SK-N-SH (cell line): Measurements from ENCODE around the gene MAN1A2. TPM values are rescaled to one million over a fixed set of nuclear protein-coding genes. Genes with fewer than 3 reads are reported as not detected.
A peak's percentile ranks its signal among the peaks of the same experiment; 100 is the strongest.

Experiments used
- CTCF ChIA-PET: fragments of 300-600, 350-600 bp; formaldehyde crosslinking; extraction: SDS; loops from one replicate; lab custom pipeline; 2021; lab: Yijun Ruan, JAX
- POLR2A ChIA-PET: fragments of 350-600 bp; sonication (Branson Sonifier 250); formaldehyde crosslinking; extraction: SDS; loops from one replicate; lab custom pipeline; 2020; ENCODE audit warnings: antibody characterized with exemption, inconsistent platforms; lab: Yijun Ruan, JAX
- DNase-seq: peaks from one replicate; pipeline ENCODE4 v3.0.0; 2012
- H2AFZ ChIP-seq: fragments of 200-600 bp; sonication (generic); 2 replicates; pipeline ENCODE4 v1.8.1; 2016; ENCODE audit warnings: antibody characterized with exemption, mild to moderate bottlenecking, low read depth
- H3F3A ChIP-seq: fragments of 200-600 bp; sonication (generic); replicated peaks from 2 replicates; pipeline ENCODE3; 2016; ENCODE audit warnings: antibody characterized with exemption, mild to moderate bottlenecking; ENCODE audit not compliant: insufficient read depth
- H3K27ac ChIP-seq, 2 experiments: fragments of 200-500 bp in 1 of 2; fragments of 200-600 bp in 1 of 2; sonication (Bioruptor generic) in 1 of 2; sonication (generic), shearing (Covaris generic) in 1 of 2; 2 replicates each; pipeline versions ENCODE4 v1.5.1 to v1.6.1; 2014 to 2016; ENCODE audit warnings: low read depth in 2 of 2, inconsistent platforms in 1 of 2, low read length in 1 of 2, mild to moderate bottlenecking in 1 of 2, mixed read lengths in 1 of 2
- H3K27me3 ChIP-seq: fragments of 200-600 bp; sonication (generic), shearing (Covaris generic); 2 replicates; pipeline ENCODE4 v1.6.1; 2016; ENCODE audit warnings: mixed run types; ENCODE audit not compliant: insufficient read depth
- H3K36me3 ChIP-seq, 2 experiments: fragments of 200-500 bp in 1 of 2; fragments of 200-600 bp in 1 of 2; sonication (Bioruptor generic) in 1 of 2; sonication (generic) in 1 of 2; replicated peaks in 1 of 2; 2 replicates each; pipeline versions ENCODE3 to v1.5.1; 2014 to 2016; ENCODE audit warnings: low read length in 1 of 2, mild to moderate bottlenecking in 1 of 2; ENCODE audit not compliant: insufficient read depth in 2 of 2, control insufficient read depth in 1 of 2
- H3K4me1 ChIP-seq, 2 experiments: fragments of 200-500 bp in 1 of 2; fragments of 200-600 bp in 1 of 2; sonication (Bioruptor generic) in 1 of 2; sonication (generic), shearing (Covaris generic) in 1 of 2; 2 replicates each; pipeline versions ENCODE4 v1.5.1 to v1.6.1; 2014 to 2016; ENCODE audit warnings: low read depth in 1 of 2, low read length in 1 of 2, mixed run types in 1 of 2; ENCODE audit not compliant: insufficient read depth in 2 of 2, control insufficient read depth in 1 of 2
- H3K4me2 ChIP-seq: fragments of 200-600 bp; sonication (generic), shearing (Covaris generic); 2 replicates; pipeline ENCODE4 v1.6.1; 2017; ENCODE audit warnings: mixed run types
- H3K4me3 ChIP-seq, 2 experiments: fragments of 200-500 bp in 1 of 2; fragments of 200-600 bp in 1 of 2; sonication (Bioruptor generic) in 1 of 2; sonication (generic), shearing (Covaris generic) in 1 of 2; 2 replicates each; pipeline versions ENCODE4 v1.5.1 to v1.8.1; 2014 to 2016; ENCODE audit warnings: low read depth in 2 of 2, inconsistent platforms in 1 of 2, low read length in 1 of 2, mild to moderate bottlenecking in 1 of 2, mixed read lengths in 1 of 2, moderate library complexity in 1 of 2
- H3K79me2 ChIP-seq: fragments of 200-600 bp; sonication (generic); 2 replicates; pipeline ENCODE4 v1.8.1; 2017; ENCODE audit warnings: mild to moderate bottlenecking; ENCODE audit not compliant: insufficient read depth
- H3K9ac ChIP-seq: fragments of 200-600 bp; sonication (generic); 2 replicates; pipeline ENCODE4 v1.6.1; 2017; ENCODE audit warnings: mixed run types
- H3K9me2 ChIP-seq: fragments of 200-600 bp; sonication (generic); 2 replicates; pipeline ENCODE4 v1.6.1; 2017; ENCODE audit warnings: mixed run types
- H3K9me3 ChIP-seq: fragments of 200-600 bp; sonication (generic); 2 replicates; pipeline ENCODE4 v1.6.1; 2017; ENCODE audit warnings: mixed run types, mild to moderate bottlenecking, moderate library complexity
- H4K20me1 ChIP-seq: fragments of 200-600 bp; sonication (generic); 2 replicates; pipeline ENCODE4 v1.6.1; 2017; ENCODE audit warnings: mild to moderate bottlenecking, mixed run types; ENCODE audit not compliant: insufficient read depth
- CTCF ChIP-seq: fragments of 200-600 bp; sonication (generic); IDR thresholded peaks from 2 replicates; pipeline ENCODE4 v1.6.1; 2017; ENCODE audit warnings: antibody characterized with exemption, mild to moderate bottlenecking, moderate library complexity
- EP300 ChIP-seq, 2 experiments: IDR thresholded peaks; 2 replicates each; pipeline versions ENCODE4 v1.4.0 to v1.6.1; 2012; ENCODE audit warnings: borderline replicate concordance in 1 of 2, low read depth in 1 of 2, low read length in 1 of 2
- EZH2phosphoT487 ChIP-seq: fragments of 200-600 bp; sonication (generic); IDR thresholded peaks from 2 replicates; pipeline ENCODE4 v1.6.1; 2017; ENCODE audit warnings: low read depth, mixed run types, mild to moderate bottlenecking, antibody characterized with exemption, moderate library complexity, borderline replicate concordance
- GATA2 ChIP-seq: sonication (generic); formaldehyde crosslinking; IDR thresholded peaks from 2 replicates; pipeline ENCODE4 v1.5.0; 2020; ENCODE audit warnings: mild to moderate bottlenecking, missing genetic modification reagents
- NFIC ChIP-seq: IDR thresholded peaks from 2 replicates; pipeline ENCODE4 v1.4.0; 2012; ENCODE audit warnings: borderline replicate concordance
- POLR2AphosphoS5 ChIP-seq: IDR thresholded peaks from 2 replicates; pipeline ENCODE4 v1.6.1; 2012; ENCODE audit warnings: low read depth, low read length
- RXRA ChIP-seq: IDR thresholded peaks from 2 replicates; pipeline ENCODE4 v1.4.0; 2012; ENCODE audit warnings: low read depth, mild to moderate bottlenecking, borderline replicate concordance
- SIN3A ChIP-seq: IDR thresholded peaks from 2 replicates; pipeline ENCODE4 v1.6.1; 2012; ENCODE audit warnings: low read depth, mild to moderate bottlenecking, low read length, moderate library complexity, borderline replicate concordance
- TAF1 ChIP-seq: IDR thresholded peaks from 2 replicates; pipeline ENCODE4 v1.6.1; 2012; ENCODE audit warnings: low read depth, mild to moderate bottlenecking, low read length, moderate library complexity, borderline replicate concordance
- TCF12 ChIP-seq: IDR thresholded peaks from 2 replicates; pipeline ENCODE4 v1.4.0; 2012
- YY1 ChIP-seq: IDR thresholded peaks from 2 replicates; pipeline ENCODE4 v1.4.0; 2012; ENCODE audit warnings: low read depth, mild to moderate bottlenecking
- WGBS: methylation state at CpG from one replicate; pipeline ENCODE4 v1.1.6; 2017; ENCODE audit warnings: low lambda C conversion rate; 5-methylcytosine and 5-hydroxymethylcytosine counted together
- polyA plus RNA-seq, 3 experiments: library from polyadenylated mRNA; depleted of rRNA; stranded (reverse); fragments of >200 nt; gene quantifications; 2 replicates each; pipeline ENCODE4 v1.2.3, GENCODE V29; 2012
- TF ChIP-seq, protein P1 (sequence below): IDR thresholded peaks from 2 replicates; pipeline ENCODE4; 2012

The MAN1A2 gene
- polyA plus RNA-seq, 1 of the 3 experiments (the other 2 are of a cell fraction), result 6.0 TPM

- TF ChIP-seq RXRA, result no peak
- no peak for TF ChIP-seq TAF1
- TF ChIP-seq NFIC, result no peak
- ChIA-PET POLR2A (no interaction called here), CTCF (no interaction called here)
- DNase-seq, result no peak
- Histone ChIP-seq H3K4me3 (no peak overlapping the region), H3K27ac (no peak overlapping the region), H4K20me1 (no peaks in the 10 kb centered on the region), H3K4me1 (peaks cover 0 to 5% of the 10 kb centered on the region in 2 experiments; a peak in 1 of 4 replicates), H3K27me3 (peaks cover 11% of the 10 kb centered on the region), H3K36me3 (no peaks in the 10 kb centered on the region), H3K79me2 (no peaks in the 10 kb centered on the region), H3F3A (no peaks in the 10 kb centered on the region), H3K9me3 (no peaks in the 10 kb centered on the region), H3K4me2 (no peak overlapping the region), H3K9ac (no peak overlapping the region), H2AFZ (no peak overlapping the region), H3K9me2 (no peaks in the 10 kb centered on the region)
- WGBS, result 38% methylated on average over 1 of the region's 1 CpG
These were observed 46.7 kb upstream of the MAN1A2 start for GRCh38 chr1:117320515-117320914.

DNA sequence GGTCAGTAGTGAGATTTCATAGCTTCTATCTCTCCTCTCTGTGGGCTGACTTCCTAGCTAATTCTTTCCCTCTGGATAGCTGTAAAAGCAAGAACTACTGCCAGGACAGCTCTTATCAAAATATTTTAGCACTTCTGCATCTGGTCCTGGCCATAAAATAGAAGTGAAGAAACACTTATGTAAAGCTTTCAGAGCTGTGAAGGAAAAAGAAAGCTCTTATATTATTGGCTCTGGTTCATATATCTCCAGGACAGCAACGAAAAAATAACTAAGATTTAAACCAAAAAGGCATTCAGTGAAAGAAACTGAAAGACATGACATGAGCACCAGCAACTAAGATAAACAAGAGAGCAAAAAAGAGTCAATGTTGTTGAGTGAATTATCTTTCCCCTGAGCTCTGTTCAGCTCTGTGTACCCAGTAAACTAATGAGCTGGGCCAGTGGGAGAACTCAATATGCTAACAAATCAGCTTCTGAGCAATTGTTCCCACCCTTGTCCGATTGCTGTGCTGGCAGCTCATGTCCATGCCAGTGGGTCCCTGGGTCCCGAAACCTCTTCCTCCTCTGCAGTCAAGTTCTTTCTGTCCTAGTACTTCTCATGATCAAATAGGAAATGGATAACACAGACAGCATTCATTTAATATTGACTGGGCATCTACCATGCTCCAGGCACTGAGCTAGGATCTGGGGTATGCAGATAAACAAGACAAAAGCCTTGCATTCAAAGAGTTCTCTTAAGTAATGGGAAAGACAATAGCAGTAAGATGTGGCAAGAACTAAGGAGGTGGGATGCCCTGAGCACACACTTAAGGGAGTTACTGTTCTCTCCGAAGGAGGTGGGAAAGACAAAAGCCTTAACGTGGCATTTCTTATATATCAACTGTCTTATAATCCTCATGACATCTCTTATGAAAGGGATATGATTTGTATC is 45.3 kb upstream of the MAN1A2 start:
- Histone ChIP-seq H4K20me1 (no peaks in the 10 kb centered on the region), H3K9ac (no peak overlapping the region), H3F3A (no peaks in the 10 kb centered on the region)

More for the DNA sequence above, 45.3 kb upstream of the MAN1A2 start:
- H3K9me3 ChIP-seq, result no peaks in the 10 kb centered on the region
- H3K4me3 ChIP-seq, result no peak overlapping the region
- H2AFZ ChIP-seq, result no peak overlapping the region
- H3K79me2 ChIP-seq, result no peaks in the 10 kb centered on the region
- no peak for DNase-seq
- CTCF ChIA-PET, result interaction anchor here (0.6 to 1.4 kb wide), 6 partner anchors 9 to 467 kb away, joined by 3 to 4 read pairs (median 3); no protein-coding TSS in a partner anchor
- POLR2A ChIA-PET, result interaction anchor here (0.6 kb wide), 1 partner anchor 556 kb away, joined by 3 read pairs; no protein-coding TSS in a partner anchor
- H3K9me2 ChIP-seq, result no peaks in the 10 kb centered on the region
- WGBS, result 48% methylated on average over 5 of the region's 5 CpGs
- H3K27ac ChIP-seq, result peak overlapping the region in 1 of 2 experiments; percentile 16; a peak in 2 of 4 replicates
- H3K4me1 ChIP-seq, result peaks cover 0 to 5% of the 10 kb centered on the region in 2 experiments; a peak in 2 of 4 replicates
- H3K27me3 ChIP-seq, result peaks cover 11% of the 10 kb centered on the region
- no peaks in the 10 kb centered on the region for H3K36me3 ChIP-seq
- no peak for TF ChIP-seq EZH2phosphoT487
- TF ChIP-seq CTCF, result no peak
- TF ChIP-seq GATA2, result no peak
- no peak for TF ChIP-seq SIN3A
- TF ChIP-seq EP300 (IDR thresholded peaks at IDR 0.05; ENCODE audit: borderline replicate concordance in 1 of 2, low read depth in 1 of 2, low read length in 1 of 2), result no peak
- TF ChIP-seq, protein P1, sequence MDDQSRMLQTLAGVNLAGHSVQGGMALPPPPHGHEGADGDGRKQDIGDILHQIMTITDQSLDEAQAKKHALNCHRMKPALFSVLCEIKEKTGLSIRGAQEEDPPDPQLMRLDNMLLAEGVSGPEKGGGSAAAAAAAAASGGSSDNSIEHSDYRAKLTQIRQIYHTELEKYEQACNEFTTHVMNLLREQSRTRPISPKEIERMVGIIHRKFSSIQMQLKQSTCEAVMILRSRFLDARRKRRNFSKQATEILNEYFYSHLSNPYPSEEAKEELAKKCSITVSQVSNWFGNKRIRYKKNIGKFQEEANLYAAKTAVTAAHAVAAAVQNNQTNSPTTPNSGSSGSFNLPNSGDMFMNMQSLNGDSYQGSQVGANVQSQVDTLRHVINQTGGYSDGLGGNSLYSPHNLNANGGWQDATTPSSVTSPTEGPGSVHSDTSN, result no peak
- no peak for TF ChIP-seq RXRA
- no peak for TF ChIP-seq TCF12
- TF ChIP-seq YY1, result no peak
- TF ChIP-seq POLR2AphosphoS5, result no peak
- no peak overlapping the region for H3K4me2 ChIP-seq
